Aorta (tissue), 5 donors: ENCODE measurements around the gene GRID2. TPM values are rescaled to one million over a fixed set of nuclear protein-coding genes. Genes with fewer than 3 reads are reported as not detected.

Experiments used
- ATAC-seq: fragments of 200-7000 bp; cut with Tn5 transposase; one replicate; pipeline ENCODE4 v1.9.1; 2022; ENCODE audit warnings: moderate library complexity; ENCODE audit not compliant: low FRiP score
- DNase-seq, 2 donors: peaks; one replicate each; pipeline ENCODE4 v3.0.0-alpha.2; 2020
- H3K27ac ChIP-seq, 2 donors: one replicate each; pipeline ENCODE4 v1.5.1; 2013; ENCODE audit warnings: low read length in 2 of 2, mild to moderate bottlenecking in 2 of 2, moderate library complexity in 2 of 2, control low read depth in 1 of 2, inconsistent platforms in 1 of 2, low read depth in 1 of 2
- H3K27me3 ChIP-seq, 2 donors: one replicate each; pipeline ENCODE4 v1.6.1; 2013; ENCODE audit warnings: control low read depth in 1 of 2, low read length in 1 of 2, mild to moderate bottlenecking in 1 of 2, moderate library complexity in 1 of 2; ENCODE audit not compliant: insufficient read depth in 2 of 2, control insufficient read depth in 1 of 2
- H3K36me3 ChIP-seq, 2 donors: one replicate each; pipeline ENCODE4 v1.6.1; 2013; ENCODE audit warnings: control low read depth in 1 of 2, low read length in 1 of 2, mild to moderate bottlenecking in 1 of 2; ENCODE audit not compliant: insufficient read depth in 2 of 2, control insufficient read depth in 1 of 2
- H3K4me1 ChIP-seq, 2 donors: one replicate each; pipeline ENCODE4 v1.6.1; 2013; ENCODE audit warnings: low read length in 2 of 2, control low read depth in 1 of 2, mild to moderate bottlenecking in 1 of 2, moderate library complexity in 1 of 2; ENCODE audit not compliant: insufficient read depth in 2 of 2, control insufficient read depth in 1 of 2
- H3K4me3 ChIP-seq, 2 donors: one replicate each; pipeline ENCODE4 v1.5.1; 2013; ENCODE audit warnings: low read length in 2 of 2, control low read depth in 1 of 2, mild to moderate bottlenecking in 1 of 2
- H3K9me3 ChIP-seq: one replicate; pipeline ENCODE4 v1.6.1; 2013; ENCODE audit warnings: mild to moderate bottlenecking, low read length; ENCODE audit not compliant: control insufficient read depth
- WGBS, 2 donors: extraction: QIAGEN DNeasy Blood & Tissue Kit; methylation state at CpG; one replicate each; pipeline ENCODE4 v1.1.7; 2013; 5-methylcytosine and 5-hydroxymethylcytosine counted together
- intact Hi-C, 2 donors: fragments of 100-400 bp; cut with DNase I; formaldehyde crosslinking; loops; one replicate each; pipeline versions ENCODE4 v1.14.2 to v1.15.0; 2022
- polyA plus RNA-seq, 2 donors: library from polyadenylated mRNA; stranded (reverse); fragments of 200-250 nt; gene quantifications; one replicate each; pipeline ENCODE4 v1.2.3, GENCODE V29; 2013
- total RNA-seq, 2 donors: library from RNA; stranded (reverse); fragmentation: NEBNext Ultra II Directional; extraction: Animal tissue kit (Norgen Biotek cat#: 25700); gene quantifications; one replicate each; pipeline ENCODE4 v1.2.1, GENCODE V29; 2021
- donor health status: healthy with polysubstance abuse.
- donor health status: Bipolar disorder and iron deficiency.
- donor health status: DM: no; HTN: no; CAD: no.
- donor health status: DM: no; HTN: no; CAD: no.
- donor health status: DM: yes; HTN: yes; CAD: no.

Gene GRID2
- total and polyA plus RNA-seq, 4 donors: 0.13 to 0.18 TPM; not detected in 2

DNA sequence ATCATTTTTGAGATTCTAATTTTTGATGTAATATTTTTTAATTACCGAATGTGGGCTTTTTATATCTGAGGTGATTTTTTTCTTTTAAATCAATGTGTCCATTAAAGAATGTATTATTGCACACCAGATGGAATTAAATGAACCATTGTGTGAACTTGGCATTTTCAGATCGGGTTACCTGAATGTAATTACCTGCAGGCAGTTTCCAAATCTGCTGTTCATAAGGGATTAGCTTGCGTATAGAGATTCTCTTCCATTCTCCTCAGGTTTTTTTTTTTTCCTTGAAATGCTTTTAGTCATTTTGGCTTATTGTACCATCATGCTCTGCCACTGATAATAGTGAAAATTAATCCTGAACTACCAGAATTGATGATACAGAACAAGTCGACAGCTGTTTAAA is 1013.3 kb downstream of the GRID2 start:
- no peak for ATAC-seq
- H3K9me3 ChIP-seq: no peaks in the 10 kb centered on the region
- WGBS, 2 donors: 78 to 82% methylated on average over 4 of the region's 4 CpGs
- DNase-seq: no peak
- H3K27ac ChIP-seq: no peak overlapping the region
- no peaks in the 10 kb centered on the region for H3K36me3 ChIP-seq
- intact Hi-C loops: no loop called here
- no peaks in the 10 kb centered on the region for H3K27me3 ChIP-seq
- H3K4me3 ChIP-seq: no peak overlapping the region
- H3K4me1 ChIP-seq: no peaks in the 10 kb centered on the region

DNA sequence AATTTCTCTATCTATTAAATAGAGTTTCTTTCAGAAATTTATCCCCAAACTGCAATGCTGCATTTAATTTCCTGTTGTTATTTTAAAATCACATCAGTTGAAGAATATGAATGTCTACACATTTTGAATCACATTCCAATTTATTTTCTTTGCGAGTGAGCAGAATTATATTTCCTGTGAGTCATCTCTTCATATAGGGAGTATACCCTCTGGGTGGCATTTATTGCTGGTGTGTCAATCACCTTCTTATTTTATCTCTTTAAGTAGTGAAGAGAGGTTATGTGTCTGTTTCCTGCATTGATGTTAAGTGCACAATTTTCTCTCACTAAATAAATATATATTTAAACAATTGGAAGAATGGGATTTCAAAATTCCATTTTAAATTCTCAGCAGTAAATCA is 1013.8 kb downstream of the GRID2 start:
- H3K4me3 ChIP-seq: no peak overlapping the region
- no peaks in the 10 kb centered on the region for H3K27me3 ChIP-seq
- DNase-seq: no peak
- 62 to 67% methylated on average over 1 of the region's 1 CpG for WGBS, 2 donors
- H3K27ac ChIP-seq: no peak overlapping the region
- H3K4me1 ChIP-seq: no peaks in the 10 kb centered on the region
- no peaks in the 10 kb centered on the region for H3K36me3 ChIP-seq
- ATAC-seq: no peak
- H3K9me3 ChIP-seq: no peaks in the 10 kb centered on the region
- intact Hi-C loops: no loop called here

GRCh38 chr4:93319041-93319440 is 1015.3 kb downstream of the GRID2 start:
- no peaks in the 10 kb centered on the region for H3K27me3 ChIP-seq
- H3K27ac ChIP-seq: no peak overlapping the region
- no peaks in the 10 kb centered on the region for H3K36me3 ChIP-seq
- ATAC-seq: no peak
- intact Hi-C loops: no loop called here
- 31 to 35% methylated on average over 1 of the region's 1 CpG for WGBS, 2 donors
- H3K4me1 ChIP-seq: no peaks in the 10 kb centered on the region
- DNase-seq: no peak
- no peak overlapping the region for H3K4me3 ChIP-seq
- no peaks in the 10 kb centered on the region for H3K9me3 ChIP-seq

GRCh38 chr4:93320356-93320755 is 1016.6 kb downstream of the GRID2 start:
- Histone ChIP-seq H3K9me3 (no peaks in the 10 kb centered on the region), H3K36me3 (no peaks in the 10 kb centered on the region), H3K27ac (no peak overlapping the region), H3K27me3 (no peaks in the 10 kb centered on the region), H3K4me3 (no peak overlapping the region), H3K4me1 (no peaks in the 10 kb centered on the region)
- DNase-seq (no peak), ATAC-seq (no peak)
- intact Hi-C loops: no loop called here

DNA sequence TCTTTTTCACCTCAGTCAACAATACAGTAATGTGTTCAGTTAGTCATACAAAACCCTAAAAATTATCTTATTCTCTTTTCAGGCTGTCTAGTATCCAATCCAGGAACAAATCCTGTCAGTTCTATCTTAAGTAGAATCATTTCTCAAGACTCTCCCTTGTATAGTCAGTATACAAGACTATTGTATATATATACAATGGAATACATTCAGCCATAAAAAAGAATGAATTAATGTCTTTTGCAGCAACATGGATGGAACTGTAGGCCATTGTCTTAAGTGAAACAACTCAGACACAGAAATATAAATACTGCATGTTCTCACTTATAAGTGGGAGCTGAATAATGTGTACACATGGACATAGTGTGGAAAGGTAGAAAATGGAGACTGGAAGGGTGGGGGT is 1023.6 kb downstream of the GRID2 start:
- Histone ChIP-seq H3K4me1 (no peaks in the 10 kb centered on the region), H3K36me3 (no peaks in the 10 kb centered on the region), H3K27ac (no peak overlapping the region), H3K9me3 (no peaks in the 10 kb centered on the region), H3K4me3 (no peak overlapping the region), H3K27me3 (no peaks in the 10 kb centered on the region)
- intact Hi-C loops: no loop called here
- ATAC-seq (no peak), DNase-seq (no peak)

DNA sequence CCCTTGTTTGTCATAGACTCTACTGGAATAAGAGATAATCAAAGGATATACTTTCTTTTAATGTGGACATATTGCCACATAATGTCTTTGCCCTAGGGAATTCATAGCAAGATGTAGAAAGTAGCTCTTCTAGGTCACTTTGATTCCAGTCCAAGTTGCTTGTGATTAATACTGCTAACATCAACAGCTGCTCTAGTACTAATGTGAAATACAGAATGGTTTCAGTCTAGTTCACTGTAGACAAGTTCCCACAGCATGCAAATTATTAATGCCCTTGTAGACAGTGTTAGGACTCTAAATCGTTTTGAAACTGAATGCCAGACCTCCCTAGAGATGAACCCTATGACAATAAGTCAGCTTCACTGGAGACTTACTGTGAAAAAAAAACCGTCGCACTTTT is 1030.2 kb downstream of the GRID2 start:
- Histone ChIP-seq H3K27me3 (no peaks in the 10 kb centered on the region), H3K9me3 (no peaks in the 10 kb centered on the region), H3K27ac (no peak overlapping the region), H3K36me3 (no peaks in the 10 kb centered on the region), H3K4me3 (no peak overlapping the region), H3K4me1 (no peaks in the 10 kb centered on the region)
- ATAC-seq: no peak
- WGBS, 2 donors: 37 to 41% methylated on average over 3 of the region's 3 CpGs
- intact Hi-C loops: no loop called here
- DNase-seq: no peak

DNA sequence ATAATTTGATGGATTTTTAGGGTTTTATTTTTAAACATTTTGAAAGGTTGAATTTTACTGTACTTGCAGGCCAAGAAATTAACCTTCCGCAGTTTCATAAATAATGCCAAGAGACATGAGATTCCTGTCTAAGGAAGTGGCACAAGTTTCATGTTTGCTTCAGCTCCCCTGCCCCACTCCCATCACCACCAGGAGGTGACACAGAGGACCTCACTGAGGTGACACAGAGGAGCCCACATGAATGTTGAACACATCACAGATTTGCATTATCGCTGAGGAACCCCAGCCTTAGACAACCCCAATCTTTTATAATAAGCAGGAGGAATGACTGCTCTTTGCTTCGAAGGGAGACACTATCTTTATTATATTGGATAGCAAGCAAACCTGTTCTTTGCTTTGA is 1033.4 kb downstream of the GRID2 start:
- no peak for DNase-seq
- no peaks in the 10 kb centered on the region for H3K4me1 ChIP-seq
- peaks cover 0 to 1% of the 10 kb centered on the region in 2 donors for H3K27me3 ChIP-seq
- H3K9me3 ChIP-seq: no peaks in the 10 kb centered on the region
- H3K4me3 ChIP-seq: no peak overlapping the region
- 80 to 93% methylated on average over 3 of the region's 3 CpGs for WGBS, 2 donors
- no peak overlapping the region for H3K27ac ChIP-seq
- intact Hi-C loops: no loop called here
- H3K36me3 ChIP-seq: no peaks in the 10 kb centered on the region
- ATAC-seq: no peak

- H3K4me3 ChIP-seq: no peak overlapping the region
- intact Hi-C loops: no loop called here
- H3K4me1 ChIP-seq: no peaks in the 10 kb centered on the region
- 79 to 85% methylated on average over 2 of the region's 2 CpGs for WGBS, 2 donors
- H3K27ac ChIP-seq: no peak overlapping the region
- no peak for DNase-seq
- H3K36me3 ChIP-seq: no peaks in the 10 kb centered on the region
- H3K27me3 ChIP-seq: peaks cover 0 to 1% of the 10 kb centered on the region in 2 donors
- ATAC-seq: no peak
- H3K9me3 ChIP-seq: no peaks in the 10 kb centered on the region
Measured at GRCh38 chr4:93342738-93343137, 1039.0 kb downstream of the GRID2 start.

DNA sequence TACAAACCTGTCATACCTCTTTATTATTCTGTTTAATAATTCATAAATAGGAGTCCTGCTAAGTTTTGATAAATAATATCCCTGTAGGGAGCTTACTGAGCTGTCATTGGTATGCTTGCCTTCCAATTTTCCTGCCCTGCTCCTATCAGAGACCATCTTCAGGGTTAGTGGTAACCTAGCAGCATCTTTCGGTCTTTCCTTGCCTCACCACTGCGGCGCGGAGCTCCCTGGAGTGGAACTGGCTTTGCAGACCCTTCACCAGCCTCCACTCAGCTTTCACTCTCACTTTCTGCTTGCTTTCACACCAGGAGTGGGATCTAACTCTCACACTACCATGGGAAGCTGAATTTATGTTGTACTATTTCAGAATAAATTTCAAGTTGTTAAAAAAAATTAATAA is 1043.1 kb downstream of the GRID2 start:
- ATAC-seq: no peak
- 90 to 91% methylated on average over 4 of the region's 4 CpGs for WGBS, 2 donors
- no peaks in the 10 kb centered on the region for H3K36me3 ChIP-seq
- H3K4me3 ChIP-seq: no peak overlapping the region
- H3K9me3 ChIP-seq: no peaks in the 10 kb centered on the region
- no peaks in the 10 kb centered on the region for H3K4me1 ChIP-seq
- intact Hi-C loops: no loop called here
- peaks cover 0 to 1% of the 10 kb centered on the region in 2 donors for H3K27me3 ChIP-seq
- no peak overlapping the region for H3K27ac ChIP-seq
- DNase-seq: no peak
